Suprapubic skin (tissue), 4 donors: ENCODE results near the gene QPCTL. TPM values are rescaled to one million over a fixed set of nuclear protein-coding genes. Genes with fewer than 3 reads are reported as not detected.
"Not testable (repeated sequence)": the region's sequence is repeated elsewhere in the genome, so short reads cannot be mapped to it uniquely, and the experiment has no call there.

Source experiments
- DNase-seq, 2 donors: peaks; one replicate each; pipeline ENCODE4 v3.0.0-alpha.2; 2019; ENCODE audit warnings: low spot score in 2 of 2
- H3K27ac ChIP-seq: fragments of 200-600 bp; sonication (generic); one replicate; pipeline ENCODE4 v1.5.1; 2019
- H3K27me3 ChIP-seq: fragments of 200-600 bp; sonication (generic); one replicate; pipeline ENCODE4 v1.5.1; 2019
- H3K36me3 ChIP-seq: fragments of 200-600 bp; sonication (generic); one replicate; pipeline ENCODE4 v1.5.1; 2019
- H3K4me1 ChIP-seq: fragments of 200-600 bp; sonication (generic); one replicate; pipeline ENCODE4 v1.5.1; 2019
- H3K4me3 ChIP-seq: fragments of 200-600 bp; sonication (generic); one replicate; pipeline ENCODE4 v1.5.1; 2019; ENCODE audit warnings: mild to moderate bottlenecking
- H3K9me3 ChIP-seq: fragments of 200-600 bp; sonication (generic); one replicate; pipeline ENCODE4 v1.5.1; 2019
- EP300 ChIP-seq: sonication (generic); formaldehyde crosslinking; IDR thresholded peaks from one replicate; pipeline ENCODE4 v1.6.1; 2017; ENCODE audit warnings: antibody characterized with exemption
- POLR2A ChIP-seq, 2 donors: fragments of 450-650 bp; IDR thresholded peaks; one replicate each; pipeline ENCODE4 v1.6.1; 2017; ENCODE audit warnings: antibody characterized with exemption in 2 of 2, mild to moderate bottlenecking in 2 of 2, moderate library complexity in 2 of 2
- POLR2AphosphoS5 ChIP-seq, 3 donors: sonication (generic); formaldehyde crosslinking; IDR thresholded peaks; one replicate each; pipeline ENCODE4 v1.6.1; 2017; ENCODE audit warnings: antibody characterized with exemption in 3 of 3
- WGBS: methylation state at CpG from one replicate; pipeline ENCODE4 v1.1.5; 2018; 5-methylcytosine and 5-hydroxymethylcytosine counted together
- total RNA-seq, 4 donors: library from RNA; depleted of rRNA; stranded (reverse); fragments of >200 nt; gene quantifications; one replicate each; pipeline ENCODE4 v1.1.0, GENCODE V29; 2016
- TF ChIP-seq, protein P1 (sequence below), 2 donors: fragments of 200-600 bp in 1 of 2; fragments of 450-650 bp in 1 of 2; sonication (generic) in 1 of 2; IDR thresholded peaks; one replicate each; pipeline ENCODE4 v1.5.1; 2016 to 2019; ENCODE audit warnings: antibody characterized with exemption in 2 of 2, mild to moderate bottlenecking in 1 of 2, moderate library complexity in 1 of 2

QPCTL gene
- total RNA-seq, 4 donors from 2014 or later = 5.9 to 11.4 (median 8.4) TPM

DNA sequence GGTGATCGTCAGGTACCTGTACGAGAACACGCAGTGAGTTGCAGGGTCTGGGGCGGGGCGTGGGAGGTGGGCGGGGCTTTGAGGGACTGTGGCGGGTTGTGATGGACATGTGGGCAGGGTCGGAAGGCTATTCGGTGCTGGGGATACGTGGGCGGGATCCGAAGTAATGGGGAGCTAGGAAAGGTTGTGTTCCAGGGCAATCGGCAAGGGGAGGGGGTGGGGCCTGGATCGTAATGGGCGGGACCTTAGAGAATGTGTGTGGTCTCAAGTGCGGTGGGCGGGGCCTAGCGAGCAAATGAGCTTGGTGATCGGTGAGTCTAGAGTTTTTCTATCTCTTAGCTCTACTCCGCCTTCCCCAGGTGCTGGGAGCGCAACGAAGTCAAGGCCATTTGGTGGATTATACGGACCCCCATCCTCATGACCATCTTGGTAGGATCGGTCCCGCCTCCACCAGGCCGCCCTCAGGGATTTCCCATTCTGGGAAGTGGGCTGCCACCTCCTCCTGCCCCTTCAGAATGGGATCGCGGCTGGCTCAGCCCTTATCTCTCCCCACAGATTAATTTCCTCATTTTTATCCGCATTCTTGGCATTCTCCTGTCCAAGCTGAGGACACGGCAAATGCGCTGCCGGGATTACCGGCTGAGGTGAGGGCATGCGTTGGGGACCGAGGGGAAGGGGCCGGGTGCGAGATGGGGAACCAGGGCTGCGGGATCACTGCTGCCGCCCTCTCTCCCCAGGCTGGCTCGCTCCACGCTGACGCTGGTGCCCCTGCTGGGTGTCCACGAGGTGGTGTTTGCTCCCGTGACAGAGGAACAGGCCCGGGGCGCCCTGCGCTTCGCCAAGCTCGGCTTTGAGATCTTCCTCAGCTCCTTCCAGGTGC lies 14.9 kb upstream of the QPCTL start:
- Histone ChIP-seq H3K27ac (peak overlapping the region; percentile 24), H3K4me1 (peaks cover 34% of the 10 kb centered on the region), H3K36me3 (no peaks in the 10 kb centered on the region), H3K27me3 (peaks cover 25% of the 10 kb centered on the region), H3K4me3 (peak overlapping the region; percentile 48), H3K9me3 (no peaks in the 10 kb centered on the region)
- 9% methylated on average over 42 of the region's 49 CpGs for WGBS
- TF ChIP-seq EP300 = no peak
- DNase-seq = peak; percentile 88 to 90

GRCh38 chr19:45681391-45682015 lies 11.0 kb upstream of the QPCTL start:
- H3K27me3 ChIP-seq = peaks cover 25% of the 10 kb centered on the region
- DNase-seq = peak; percentile 87 to 92
- no peak for TF ChIP-seq EP300
- TF ChIP-seq, protein P1, sequence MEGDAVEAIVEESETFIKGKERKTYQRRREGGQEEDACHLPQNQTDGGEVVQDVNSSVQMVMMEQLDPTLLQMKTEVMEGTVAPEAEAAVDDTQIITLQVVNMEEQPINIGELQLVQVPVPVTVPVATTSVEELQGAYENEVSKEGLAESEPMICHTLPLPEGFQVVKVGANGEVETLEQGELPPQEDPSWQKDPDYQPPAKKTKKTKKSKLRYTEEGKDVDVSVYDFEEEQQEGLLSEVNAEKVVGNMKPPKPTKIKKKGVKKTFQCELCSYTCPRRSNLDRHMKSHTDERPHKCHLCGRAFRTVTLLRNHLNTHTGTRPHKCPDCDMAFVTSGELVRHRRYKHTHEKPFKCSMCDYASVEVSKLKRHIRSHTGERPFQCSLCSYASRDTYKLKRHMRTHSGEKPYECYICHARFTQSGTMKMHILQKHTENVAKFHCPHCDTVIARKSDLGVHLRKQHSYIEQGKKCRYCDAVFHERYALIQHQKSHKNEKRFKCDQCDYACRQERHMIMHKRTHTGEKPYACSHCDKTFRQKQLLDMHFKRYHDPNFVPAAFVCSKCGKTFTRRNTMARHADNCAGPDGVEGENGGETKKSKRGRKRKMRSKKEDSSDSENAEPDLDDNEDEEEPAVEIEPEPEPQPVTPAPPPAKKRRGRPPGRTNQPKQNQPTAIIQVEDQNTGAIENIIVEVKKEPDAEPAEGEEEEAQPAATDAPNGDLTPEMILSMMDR (IDR thresholded peaks at IDR 0.05) = peak; percentile 85 to 99
- TF ChIP-seq POLR2AphosphoS5 (IDR thresholded peaks at IDR 0.05) = peak in 1 of 3 donors; percentile 22
- no peak for TF ChIP-seq POLR2A (IDR thresholded peaks at IDR 0.05)
- H3K4me3 ChIP-seq = peak overlapping the region; percentile 36
- peaks cover 24% of the 10 kb centered on the region for H3K36me3 ChIP-seq
- H3K4me1 ChIP-seq = peaks cover 33% of the 10 kb centered on the region
- WGBS = 4% methylated on average over 24 of the region's 51 CpGs
- H3K27ac ChIP-seq = peak overlapping the region; percentile 62
- no peaks in the 10 kb centered on the region for H3K9me3 ChIP-seq

DNA sequence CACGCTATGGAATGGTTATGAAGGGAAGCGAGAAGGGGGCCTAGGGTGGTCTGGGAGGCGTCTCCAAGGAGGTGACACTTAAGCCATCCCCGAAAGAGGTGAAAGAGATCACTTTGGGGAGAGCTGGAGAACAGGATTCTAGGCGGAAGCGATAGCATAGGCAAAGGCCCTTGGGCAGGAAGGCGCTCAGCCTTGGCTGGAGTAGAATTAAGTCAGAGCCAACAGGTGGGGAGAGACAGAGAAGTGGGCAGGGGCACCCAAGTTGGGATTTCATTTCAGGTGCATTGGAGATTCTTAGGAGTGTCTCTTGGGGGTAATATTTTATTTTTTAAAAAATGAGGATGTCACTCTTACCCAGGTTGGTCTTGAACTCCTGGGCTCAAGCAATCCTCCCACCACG lies 10.3 kb upstream of the QPCTL start:
- H3K4me1 ChIP-seq = peaks cover 27% of the 10 kb centered on the region
- TF ChIP-seq POLR2A (IDR thresholded peaks at IDR 0.05) (no peak), POLR2AphosphoS5 (IDR thresholded peaks at IDR 0.05) (no peak), EP300 (no peak)
- TF ChIP-seq, protein P1 (IDR thresholded peaks at IDR 0.05) = no peak
- 44% methylated on average over 8 of the region's 8 CpGs for WGBS
- H3K27ac ChIP-seq = peak overlapping the region; percentile 62
- peaks cover 31% of the 10 kb centered on the region for H3K36me3 ChIP-seq
- no peak overlapping the region for H3K4me3 ChIP-seq
- peaks cover 20% of the 10 kb centered on the region for H3K27me3 ChIP-seq
- DNase-seq = no peak
- no peaks in the 10 kb centered on the region for H3K9me3 ChIP-seq

DNA sequence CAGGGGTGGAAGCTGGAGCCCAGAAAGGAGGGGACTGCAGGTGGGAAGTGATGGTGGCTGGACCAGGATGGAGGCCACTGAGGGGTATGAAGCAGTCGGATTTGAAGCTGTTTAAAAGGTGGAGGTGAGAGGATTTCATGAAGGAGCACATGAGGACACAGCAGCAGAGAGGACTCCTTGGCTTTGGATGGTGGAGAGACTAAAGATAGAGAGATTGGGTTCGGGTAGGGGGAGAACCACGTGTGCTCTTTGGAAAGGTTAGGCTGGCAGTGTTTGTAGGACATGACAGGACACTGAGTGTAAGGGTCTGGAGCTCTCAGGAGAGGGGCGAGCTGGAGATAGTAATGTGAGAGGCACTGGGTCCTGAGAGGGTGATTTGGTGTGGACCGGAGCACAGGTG lies 9.6 kb upstream of the QPCTL start:
- Histone ChIP-seq H3K27me3 (peaks cover 12% of the 10 kb centered on the region), H3K36me3 (peaks cover 39% of the 10 kb centered on the region), H3K27ac (no peak overlapping the region), H3K9me3 (no peaks in the 10 kb centered on the region), H3K4me3 (no peak overlapping the region), H3K4me1 (peaks cover 19% of the 10 kb centered on the region)
- TF ChIP-seq, protein P1 (IDR thresholded peaks at IDR 0.05) = no peak
- TF ChIP-seq POLR2A (IDR thresholded peaks at IDR 0.05) = no peak
- no peak for TF ChIP-seq EP300
- no peak for TF ChIP-seq POLR2AphosphoS5 (IDR thresholded peaks at IDR 0.05)
- 72% methylated on average over 5 of the region's 5 CpGs for WGBS
- no peak for DNase-seq

GRCh38 chr19:45685045-45685444 lies 7.4 kb upstream of the QPCTL start:
- Histone ChIP-seq H3K36me3 (peaks cover 45% of the 10 kb centered on the region), H3K4me1 (peaks cover 13% of the 10 kb centered on the region)
- WGBS = 81% methylated on average over 11 of the region's 11 CpGs
- not testable (repeated sequence) for H3K27me3 ChIP-seq, DNase-seq, H3K27ac ChIP-seq, H3K4me3 ChIP-seq, H3K9me3 ChIP-seq

GRCh38 chr19:45687599-45687998 lies 4.9 kb upstream of the QPCTL start:
- 90% methylated on average over 9 of the region's 9 CpGs for WGBS

More at GRCh38 chr19:45687599-45687998, 4.9 kb upstream of the QPCTL start:
- H3K27me3 ChIP-seq = no peaks in the 10 kb centered on the region
- no peak for TF ChIP-seq POLR2A (IDR thresholded peaks at IDR 0.05)
- TF ChIP-seq, protein P1 (IDR thresholded peaks at IDR 0.05) = no peak
- no peaks in the 10 kb centered on the region for H3K9me3 ChIP-seq
- H3K4me3 ChIP-seq = no peak overlapping the region
- H3K27ac ChIP-seq = no peak overlapping the region
- H3K36me3 ChIP-seq = peaks cover 45% of the 10 kb centered on the region
- no peak for DNase-seq
- H3K4me1 ChIP-seq = peaks cover 13% of the 10 kb centered on the region
